ENCODE measurements around the gene CYB5R4.

- no peak for TF ChIP-seq CTCF (conservative IDR thresholded peaks at IDR 0.05; ENCODE audit: low read length)
- TF ChIP-seq EZH2phosphoT487 (IDR thresholded peaks at IDR 0.05; ENCODE audit: borderline replicate concordance), result no peak
Measured at GRCh38 chr6:83976871-83977270, 117.4 kb downstream of the CYB5R4 start.
